GM21737 (cell line): ENCODE data around the gene ARHGEF10L.

Experiments
- ATAC-seq: cut with Tn5 transposase; IDR thresholded peaks from one replicate; pipeline ENCODE4 v1.9.1; 2021; ENCODE audit warnings: mild to moderate bottlenecking, moderate library complexity; ENCODE audit not compliant: unreplicated experiment

ARHGEF10L gene

DNA sequence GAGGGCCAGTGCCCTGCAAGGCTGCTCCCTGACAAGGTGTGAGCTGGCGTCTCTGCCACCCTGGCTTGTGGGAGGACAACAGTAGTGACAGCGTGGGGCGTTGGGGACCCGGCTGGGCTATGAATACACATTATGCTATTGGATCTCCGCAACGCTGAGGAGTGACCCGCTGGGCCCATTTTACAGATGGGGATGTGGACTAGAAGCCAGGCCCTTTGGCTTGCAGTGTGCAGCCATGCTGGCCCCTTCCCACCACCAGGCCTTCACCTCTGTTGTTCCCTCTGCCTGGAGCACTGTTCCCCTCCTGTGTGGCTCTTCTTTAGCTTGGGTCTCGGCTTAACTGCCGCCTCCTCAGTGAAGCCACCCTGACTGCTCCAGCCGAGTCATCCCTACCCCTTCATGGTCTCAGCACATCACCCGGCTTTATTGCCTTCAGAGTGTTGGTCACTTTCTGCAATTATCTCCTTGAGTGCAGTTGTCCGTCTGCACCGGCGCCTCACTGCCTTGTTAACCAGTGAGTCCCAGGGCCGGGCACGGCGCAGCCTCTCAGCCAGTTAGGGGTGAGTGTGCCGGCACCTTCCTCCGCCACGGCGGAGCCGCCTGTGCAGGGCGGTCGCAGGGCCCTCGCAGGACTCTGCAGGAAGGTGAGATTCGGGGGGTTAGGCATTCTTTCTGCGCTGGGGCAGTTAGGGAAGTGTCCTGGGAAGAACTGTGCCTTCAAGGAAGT lies 131.3 kb downstream of the ARHGEF10L start:
- ATAC-seq = no peak

DNA sequence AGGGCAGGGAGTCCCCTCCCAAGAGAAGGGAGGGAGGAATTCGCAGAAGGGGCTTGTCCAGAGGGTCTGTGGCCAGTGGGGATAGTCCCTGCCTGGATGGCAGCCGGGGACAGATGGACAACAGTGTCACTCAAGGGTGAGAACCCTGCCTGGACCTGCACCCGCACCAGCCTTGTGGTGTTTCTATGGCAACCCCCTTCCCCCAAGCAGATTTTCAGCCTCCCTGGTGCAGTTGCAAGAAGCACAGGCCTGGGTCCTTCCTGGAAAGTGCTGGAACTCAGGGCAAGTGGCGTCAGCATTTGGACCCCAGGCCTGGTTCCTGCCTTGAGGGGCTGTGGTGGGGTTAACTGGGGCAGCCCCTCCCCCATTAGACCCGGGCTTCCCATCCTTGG lies 131.8 kb downstream of the ARHGEF10L start:
- ATAC-seq = no peak

GRCh38 chr1:17671741-17672140 lies 132.2 kb downstream of the ARHGEF10L start:
- ATAC-seq = no peak

DNA sequence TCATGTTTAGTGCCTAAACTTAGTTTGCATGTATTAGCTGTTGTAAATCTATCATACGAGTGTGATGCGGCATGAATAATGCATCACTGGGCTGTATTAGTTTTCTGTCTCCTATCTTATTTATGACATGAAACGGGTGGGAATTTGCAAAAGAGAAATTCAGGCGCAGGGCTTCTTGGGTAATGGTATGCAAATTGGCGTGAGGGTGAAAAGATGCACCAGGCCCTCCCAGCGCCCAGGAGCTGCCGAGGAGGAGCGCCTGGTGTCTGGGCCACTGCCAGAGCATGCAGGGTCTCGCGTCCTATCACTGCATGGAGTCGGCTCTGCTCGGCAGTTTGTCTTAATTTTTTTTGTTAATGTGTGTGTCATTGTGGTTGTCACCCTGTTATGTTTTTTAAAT lies 132.7 kb downstream of the ARHGEF10L start:
- ATAC-seq = no peak

- ATAC-seq = no peak
Measured at GRCh38 chr1:17673329-17674072, 134.0 kb downstream of the ARHGEF10L start.

DNA sequence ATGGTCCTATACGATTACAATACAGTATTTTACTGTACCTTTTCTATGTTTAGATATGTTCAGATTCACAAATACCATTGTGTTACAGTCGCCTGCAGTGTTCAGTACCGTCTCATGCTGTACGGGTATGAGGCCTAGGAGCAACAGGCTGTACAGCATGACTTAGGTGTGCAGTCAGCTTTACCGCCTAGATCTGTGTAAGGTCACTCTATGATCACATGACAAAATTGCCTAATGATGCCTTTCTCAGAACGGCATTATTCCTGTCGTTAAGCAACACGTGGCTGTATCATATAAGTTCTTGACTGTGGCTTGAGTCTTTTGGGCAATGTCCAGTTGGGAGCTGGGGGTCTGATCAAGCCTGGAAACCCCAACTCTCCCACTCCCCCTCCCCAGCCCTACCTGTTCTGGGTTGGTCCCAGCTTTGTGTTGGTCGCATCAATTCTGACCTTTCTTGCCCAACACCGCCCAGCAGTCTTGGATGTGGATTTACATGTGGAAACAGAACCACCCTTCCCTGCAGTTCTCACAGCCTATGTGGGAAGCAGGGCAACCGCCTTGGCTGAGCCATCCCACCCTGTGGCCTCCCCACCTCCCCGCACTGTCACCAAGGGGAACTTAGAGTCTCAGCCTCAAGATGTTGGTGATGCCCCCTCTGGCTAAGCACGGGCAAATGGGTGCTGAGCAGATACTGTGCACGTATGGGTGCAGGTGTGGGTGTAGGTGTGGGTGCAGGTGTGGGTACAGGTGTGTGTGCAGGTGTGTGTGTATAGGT lies 135.4 kb downstream of the ARHGEF10L start:
- ATAC-seq = no peak

DNA sequence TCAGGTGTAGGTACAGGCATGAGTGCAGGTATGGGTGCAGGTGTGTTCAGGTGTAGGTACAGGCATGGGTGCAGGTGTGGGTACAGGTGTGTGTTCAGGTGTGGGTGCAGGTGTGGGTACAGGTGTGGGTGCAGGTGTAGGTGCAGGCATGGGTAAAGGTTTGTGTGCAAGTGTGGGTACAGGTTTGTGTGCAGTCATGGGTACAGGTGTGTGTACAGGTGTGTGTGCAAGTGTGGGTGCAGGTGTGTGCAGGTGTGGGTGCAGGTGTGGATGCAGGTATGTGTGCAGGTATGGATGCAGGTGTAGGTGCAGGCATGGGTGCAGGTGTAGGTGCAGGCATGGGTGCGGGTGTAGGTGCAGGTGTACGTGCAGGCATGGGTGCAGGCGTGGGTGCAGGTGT lies 136.2 kb downstream of the ARHGEF10L start:
- no peak for ATAC-seq

DNA sequence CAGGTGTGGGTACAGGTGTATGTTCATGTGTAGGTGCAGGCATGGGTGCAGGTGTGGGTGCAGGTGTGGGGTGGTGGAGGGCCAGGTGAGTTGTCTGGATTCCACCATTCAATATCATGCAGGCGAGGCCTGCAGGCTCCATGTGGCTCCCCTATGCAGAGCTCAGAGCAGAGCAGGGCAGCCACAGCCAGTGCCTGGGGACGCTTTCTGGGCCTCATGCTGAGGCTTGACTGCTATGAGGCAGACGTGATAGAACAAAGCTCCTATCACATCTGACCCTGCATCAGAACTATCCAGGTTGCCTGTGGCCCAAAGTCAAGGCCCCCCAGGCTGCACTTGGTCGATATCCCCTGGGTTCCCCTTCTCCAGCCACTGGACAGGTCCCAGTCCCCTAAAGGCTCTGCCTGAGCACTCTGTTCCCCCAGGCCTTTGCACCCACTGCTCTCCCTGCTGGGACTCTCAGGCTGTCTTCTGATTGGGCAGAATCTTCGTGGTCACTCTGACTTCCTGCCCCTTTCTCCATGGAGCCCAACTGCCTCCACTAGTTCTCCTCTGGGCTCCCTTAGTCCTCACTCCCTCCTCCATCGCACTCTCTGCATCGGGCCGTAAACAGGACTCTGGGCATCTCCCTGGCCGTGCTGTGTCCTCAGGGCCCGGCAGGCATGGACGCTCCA lies 137.0 kb downstream of the ARHGEF10L start:
- no peak for ATAC-seq

GRCh38 chr1:17678011-17678410 lies 138.5 kb downstream of the ARHGEF10L start:
- no peak for ATAC-seq

GRCh38 chr1:17679856-17680255 lies 140.4 kb downstream of the ARHGEF10L start:
- ATAC-seq = no peak

GRCh38 chr1:17680308-17680707 lies 140.8 kb downstream of the ARHGEF10L start:
- no peak for ATAC-seq

GRCh38 chr1:17682400-17682799 lies 142.9 kb downstream of the ARHGEF10L start:
- ATAC-seq = no peak

GRCh38 chr1:17683598-17683997 lies 144.1 kb downstream of the ARHGEF10L start:
- no peak for ATAC-seq

DNA sequence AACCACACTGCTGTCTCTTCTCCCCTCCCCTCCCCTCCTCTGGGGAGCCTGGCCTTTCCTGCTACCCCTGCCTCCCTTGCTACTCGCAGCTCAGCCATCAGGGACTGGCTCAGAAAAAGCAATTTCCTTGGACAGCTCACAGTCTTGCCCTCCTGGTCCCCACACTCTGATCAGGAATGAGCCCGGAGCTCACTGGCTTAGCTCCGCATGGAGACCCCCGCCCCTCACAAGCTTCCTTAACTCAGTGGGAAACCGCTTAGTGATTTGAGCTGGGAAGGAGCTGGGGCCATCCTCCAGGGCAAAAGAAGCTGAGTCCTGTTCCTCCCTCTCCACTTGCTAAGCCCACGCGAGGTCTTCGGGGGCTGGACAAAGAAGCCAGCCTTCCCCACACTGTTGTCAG lies 145.3 kb downstream of the ARHGEF10L start:
- ATAC-seq = no peak

- ATAC-seq = no peak
Measured at GRCh38 chr1:17686258-17686657, 146.8 kb downstream of the ARHGEF10L start.

DNA sequence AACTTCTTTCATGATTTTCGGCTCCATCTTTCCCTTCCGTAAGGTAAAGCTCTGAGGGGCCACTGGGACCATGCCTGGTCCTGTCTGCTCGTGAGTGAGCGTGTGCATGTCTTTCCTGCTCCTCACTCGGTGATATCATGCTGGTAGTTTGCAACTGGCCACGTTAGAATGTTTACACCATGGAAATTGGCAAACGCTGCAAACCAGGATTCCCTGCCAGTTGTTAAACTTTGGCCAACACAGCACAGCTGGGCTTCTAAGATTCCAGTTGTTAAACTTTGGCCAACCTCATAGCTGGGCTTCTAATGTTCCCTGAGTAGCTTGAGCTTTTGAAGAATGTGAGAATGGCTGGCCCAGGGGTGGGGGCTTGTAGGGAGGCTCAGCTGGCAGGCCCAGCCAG lies 147.6 kb downstream of the ARHGEF10L start:
- no peak for ATAC-seq

DNA sequence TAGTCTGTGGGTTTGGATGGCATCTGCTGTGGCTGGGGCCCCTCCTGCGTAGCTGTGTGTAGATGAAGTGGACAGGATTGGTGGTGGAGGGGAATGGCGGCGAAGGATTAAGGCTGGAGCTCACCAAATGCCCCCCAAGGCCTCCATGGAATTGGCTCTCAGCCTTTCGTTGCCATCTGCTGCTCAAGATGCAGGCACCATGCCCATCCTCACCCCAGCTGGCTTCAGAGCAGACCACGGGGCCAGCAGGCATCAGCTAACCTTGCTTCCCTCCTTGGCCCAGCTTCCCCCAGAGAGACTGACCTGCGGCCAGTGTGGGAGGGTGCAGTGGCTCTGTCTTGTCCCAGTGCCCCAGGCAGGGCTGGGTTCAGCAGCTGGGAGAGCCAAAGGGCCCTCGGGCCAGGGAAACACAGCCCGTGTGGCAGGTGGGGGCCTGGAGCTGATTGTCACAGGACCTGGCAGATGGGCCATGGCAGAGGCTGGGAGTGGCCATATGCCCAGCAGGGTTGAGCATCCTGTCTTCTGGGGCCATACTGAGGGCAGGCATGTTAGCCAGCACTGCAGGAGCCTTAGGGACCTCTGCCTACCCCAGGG lies 148.8 kb downstream of the ARHGEF10L start:
- no peak for ATAC-seq

- no peak for ATAC-seq
Measured at GRCh38 chr1:17689011-17689410, 149.5 kb downstream of the ARHGEF10L start.

DNA sequence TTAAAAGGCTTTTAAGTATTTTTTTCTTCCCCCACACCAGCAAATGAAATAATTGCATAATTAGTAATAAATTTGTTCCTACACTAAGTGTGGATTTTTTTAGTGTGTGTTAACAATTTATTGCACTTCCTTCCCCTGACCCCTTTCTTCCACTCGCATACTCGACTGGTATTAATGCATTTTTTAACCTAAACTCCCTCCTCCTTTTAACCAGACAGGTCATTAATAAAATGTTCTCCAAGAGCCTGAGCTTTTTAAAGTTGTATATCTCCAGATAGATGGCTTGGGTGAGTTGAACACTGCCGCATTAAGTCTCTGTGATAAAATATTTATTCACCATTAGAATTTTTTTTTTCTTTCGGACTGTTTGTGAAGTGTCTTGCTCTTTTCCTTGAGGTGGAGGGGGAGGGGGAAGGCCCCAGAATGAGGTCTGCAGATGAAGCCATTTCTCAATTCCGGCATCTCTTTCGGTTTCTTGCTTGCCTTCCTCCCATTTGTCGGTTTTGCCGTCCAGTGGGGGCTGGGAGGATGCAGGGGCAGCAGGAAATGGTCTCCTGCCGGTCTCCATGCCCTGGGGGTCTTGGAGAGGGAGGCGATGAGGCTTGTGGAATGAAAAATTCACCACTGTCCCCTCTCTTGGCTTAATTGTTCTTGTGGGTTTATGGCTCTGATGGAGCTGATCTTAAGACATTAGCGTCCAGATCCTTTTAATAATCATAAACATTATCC lies 151.6 kb downstream of the ARHGEF10L start:
- ATAC-seq = no peak

DNA sequence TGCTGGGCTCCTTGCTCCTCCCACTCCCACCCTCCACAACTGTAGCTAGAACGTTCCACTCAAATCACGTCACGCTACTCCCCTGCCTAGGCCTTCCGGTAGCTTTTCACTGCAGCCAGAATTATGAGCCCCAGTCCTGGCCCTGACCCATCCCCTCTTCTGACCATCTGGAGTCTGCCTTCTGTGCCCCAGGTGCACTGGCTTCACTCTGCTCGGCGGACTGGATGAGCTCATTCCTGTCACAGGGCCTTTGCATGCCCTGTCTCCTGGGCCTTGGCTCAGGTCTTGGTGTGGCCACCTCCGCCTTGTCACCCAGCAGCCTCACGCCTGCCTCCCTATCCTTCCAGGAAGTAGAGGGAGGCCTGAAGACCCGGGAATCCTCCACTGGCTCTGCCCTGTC lies 153.1 kb downstream of the ARHGEF10L start:
- ATAC-seq = no peak
